PC-9 (cell line): ENCODE measurements around the gene PARK7. TPM values are rescaled to one million over a fixed set of nuclear protein-coding genes. Genes with fewer than 3 reads are reported as not detected.

Source experiments
- BruUV-seq: library from RNA; stranded (reverse); fragments of 400-500 nt; replicated peaks from 2 replicates; lab custom pipeline; 2021; lab: Mats Ljungman, UMichigan
- CTCF ChIA-PET: fragments of 300-600 bp; sonication (Branson Sonifier 250); formaldehyde crosslinking; loops from one replicate; lab custom pipeline; 2022; ENCODE audit warnings: antibody characterized with exemption; lab: Charles Lee
- POLR2A ChIA-PET: fragments of 300-600 bp; sonication (Branson Sonifier 250); formaldehyde crosslinking; loops from one replicate; lab custom pipeline; 2022; ENCODE audit warnings: antibody characterized with exemption; ENCODE audit not compliant: unreplicated experiment; lab: Charles Lee
- DNase-seq, 2 experiments: peaks; one replicate each; pipeline versions ENCODE4 v3.0.0 to v3.0.0-alpha.2; 2015 to 2022; ENCODE audit warnings: mixed read lengths in 1 of 2
- H2AFZ ChIP-seq: fragments of 200-600 bp; sonication (generic); 2 replicates; pipeline ENCODE4 v1.8.1; 2017; ENCODE audit warnings: antibody characterized with exemption
- H3F3A ChIP-seq: fragments of 200-600 bp; sonication (generic); 2 replicates; pipeline ENCODE4 v1.8.1; 2017; ENCODE audit warnings: antibody characterized with exemption, mild to moderate bottlenecking, low read depth; ENCODE audit not compliant: insufficient read depth
- H3K27ac ChIP-seq: fragments of 200-600 bp; sonication (generic); 2 replicates; pipeline ENCODE4 v1.6.1; 2016; ENCODE audit warnings: mixed run types
- H3K27me3 ChIP-seq: fragments of 200-600 bp; sonication (generic); 2 replicates; pipeline ENCODE4 v1.6.1; 2016; ENCODE audit warnings: low read depth, mixed run types; ENCODE audit not compliant: insufficient read depth
- H3K36me3 ChIP-seq: fragments of 200-600 bp; sonication (generic); 2 replicates; pipeline ENCODE4 v1.6.1; 2016; ENCODE audit warnings: low read depth, mixed run types
- H3K4me1 ChIP-seq: fragments of 200-600 bp; sonication (generic); replicated peaks from 2 replicates; pipeline ENCODE4 v1.6.1; 2016; ENCODE audit warnings: mixed run types; ENCODE audit not compliant: insufficient read depth
- H3K4me2 ChIP-seq: fragments of 200-600 bp; sonication (generic); 2 replicates; pipeline ENCODE4 v1.6.1; 2017; ENCODE audit warnings: mixed run types
- H3K4me3 ChIP-seq: fragments of 200-600 bp; sonication (generic); 2 replicates; pipeline ENCODE4 v1.6.1; 2016; ENCODE audit warnings: mixed run types
- H3K79me2 ChIP-seq: fragments of 200-600 bp; sonication (generic); 2 replicates; pipeline ENCODE4 v1.6.1; 2017; ENCODE audit warnings: low read depth, mixed run types
- H3K9me2 ChIP-seq: fragments of 200-600 bp; sonication (generic); 2 replicates; pipeline ENCODE4 v1.8.1; 2017; ENCODE audit warnings: mild to moderate bottlenecking; ENCODE audit not compliant: insufficient read depth
- H3K9me3 ChIP-seq: fragments of 200-600 bp; sonication (generic); 2 replicates; pipeline ENCODE4 v1.8.1; 2016; ENCODE audit warnings: low read depth; ENCODE audit not compliant: insufficient read depth
- H4K20me1 ChIP-seq: fragments of 200-600 bp; sonication (generic); 2 replicates; pipeline ENCODE4 v1.8.1; 2017; ENCODE audit not compliant: insufficient read depth
- CTCF ChIP-seq: fragments of 200-600 bp; sonication (generic); conservative IDR thresholded peaks from 2 replicates; pipeline ENCODE4 v1.6.1; 2017; ENCODE audit warnings: mixed run types, antibody characterized with exemption, mild to moderate bottlenecking, moderate library complexity
- EZH2 ChIP-seq: fragments of 200-600 bp; sonication (generic); IDR thresholded peaks from 2 replicates; pipeline ENCODE4 v1.8.0; 2017; ENCODE audit warnings: antibody characterized with exemption, low read depth
- intact Hi-C: fragments of 100-400 bp; cut with micrococcal nuclease; formaldehyde crosslinking; loops from one replicate; pipeline ENCODE4 v1.10.0; 2022; ENCODE audit not compliant: unreplicated experiment
- total RNA-seq: library from RNA; stranded (reverse); gene quantifications from 2 replicates; pipeline ENCODE4 v1.2.3, GENCODE V29; 2021

PARK7 gene
- total RNA-seq, 1 experiment from 2014 or later: 291 TPM

GRCh38 chr1:7940034-7940433 lies 21.5 kb upstream of the PARK7 start:
- BruUV-seq: no TSS peak
- ChIA-PET POLR2A (interaction anchor here (0.6 to 1.2 kb wide), 2 partner anchors 21 to 27 kb away, joined by 4 to 12 read pairs; no protein-coding TSS in a partner anchor), CTCF (no interaction called here)
- Histone ChIP-seq H3F3A (no peaks in the 10 kb centered on the region), H3K9me2 (no peaks in the 10 kb centered on the region), H3K79me2 (no peaks in the 10 kb centered on the region), H3K27me3 (no peaks in the 10 kb centered on the region), H3K9me3 (no peaks in the 10 kb centered on the region), H2AFZ (no peak overlapping the region), H3K4me1 (peaks cover 14% of the 10 kb centered on the region), H3K4me2 (peak overlapping the region; percentile 43; the same call in 1 of the 2 replicates), H3K27ac (no peak overlapping the region), H3K36me3 (no peaks in the 10 kb centered on the region), H3K4me3 (no peak overlapping the region), H4K20me1 (no peaks in the 10 kb centered on the region; the same call in 1 of the 2 replicates)
- no peak for TF ChIP-seq CTCF
- no peak for TF ChIP-seq EZH2
- DNase-seq: no peak
- intact Hi-C loops: no loop called here

GRCh38 chr1:7940745-7941436 lies 20.6 kb upstream of the PARK7 start, which contains the start of gene TNFRSF9:
TNFRSF9 (minus strand) TSS chr1:7940839; CDS start chr1:7939994, 845 bp downstream.
- Histone ChIP-seq H3K4me2 (peak within 1 kb of the TSS; percentile 43), H3K27ac (no peak within 1 kb of the TSS), H3K4me3 (no peak within 1 kb of the TSS), H3K9me3 (no peaks in the 10 kb centered on the region), H4K20me1 (no peaks in the 10 kb centered on the region; the same call in 1 of the 2 replicates), H3K4me1 (peaks cover 14% of the 10 kb centered on the region), H3K9me2 (no peaks in the 10 kb centered on the region), H3K27me3 (no peaks in the 10 kb centered on the region), H3K79me2 (no peaks in the 10 kb centered on the region), H3F3A (no peaks in the 10 kb centered on the region), H3K36me3 (no peaks in the 10 kb centered on the region), H2AFZ (no peak within 1 kb of the TSS)
- ChIA-PET CTCF (interaction anchor here (0.5 to 0.6 kb wide), 2 partner anchors 79 to 391 kb away, joined by 3 read pairs; no protein-coding TSS in a partner anchor), POLR2A (interaction anchor here (0.6 to 1.2 kb wide), 3 partner anchors 22 to 445 kb away, joined by 3 to 12 read pairs (median 4); no protein-coding TSS in a partner anchor)
- TF ChIP-seq CTCF: no peak
- no peak for TF ChIP-seq EZH2
- no TSS peak for BruUV-seq
- intact Hi-C loops: no loop called here
- DNase-seq: peak; percentile 42 to 48

GRCh38 chr1:7941437-7941793 lies 20.1 kb upstream of the PARK7 start:
- CTCF ChIA-PET: interaction anchor here (0.6 kb wide), 1 partner anchor 79 kb away, joined by 3 read pairs; no protein-coding TSS in a partner anchor
- Histone ChIP-seq H3K27me3 (no peaks in the 10 kb centered on the region), H3K79me2 (no peaks in the 10 kb centered on the region), H4K20me1 (no peaks in the 10 kb centered on the region), H3K4me3 (no peak overlapping the region), H3K4me2 (0 out of 2 replicates have a peak overlapping the region, but pooled peaks have one; percentile 43), H2AFZ (no peak overlapping the region), H3F3A (no peaks in the 10 kb centered on the region), H3K27ac (no peak overlapping the region), H3K36me3 (no peaks in the 10 kb centered on the region), H3K9me2 (no peaks in the 10 kb centered on the region), H3K4me1 (peaks cover 14% of the 10 kb centered on the region), H3K9me3 (no peaks in the 10 kb centered on the region)
- peak in 1 of 2 experiments; percentile 11 for DNase-seq
- intact Hi-C loops: no loop called here
- no TSS peak for BruUV-seq
- TF ChIP-seq EZH2 (no peak), CTCF (no peak)
- POLR2A ChIA-PET: interaction anchor here (1.2 kb wide), 1 partner anchor 28 kb away, joined by 12 read pairs; no protein-coding TSS in a partner anchor
